ENCODE measurements around the gene CNPY1. TPM values are rescaled to one million over a fixed set of nuclear protein-coding genes. Genes with fewer than 3 reads are reported as not detected.

Gene CNPY1
- total and polyA plus RNA-seq, 4 donors = not detected

DNA sequence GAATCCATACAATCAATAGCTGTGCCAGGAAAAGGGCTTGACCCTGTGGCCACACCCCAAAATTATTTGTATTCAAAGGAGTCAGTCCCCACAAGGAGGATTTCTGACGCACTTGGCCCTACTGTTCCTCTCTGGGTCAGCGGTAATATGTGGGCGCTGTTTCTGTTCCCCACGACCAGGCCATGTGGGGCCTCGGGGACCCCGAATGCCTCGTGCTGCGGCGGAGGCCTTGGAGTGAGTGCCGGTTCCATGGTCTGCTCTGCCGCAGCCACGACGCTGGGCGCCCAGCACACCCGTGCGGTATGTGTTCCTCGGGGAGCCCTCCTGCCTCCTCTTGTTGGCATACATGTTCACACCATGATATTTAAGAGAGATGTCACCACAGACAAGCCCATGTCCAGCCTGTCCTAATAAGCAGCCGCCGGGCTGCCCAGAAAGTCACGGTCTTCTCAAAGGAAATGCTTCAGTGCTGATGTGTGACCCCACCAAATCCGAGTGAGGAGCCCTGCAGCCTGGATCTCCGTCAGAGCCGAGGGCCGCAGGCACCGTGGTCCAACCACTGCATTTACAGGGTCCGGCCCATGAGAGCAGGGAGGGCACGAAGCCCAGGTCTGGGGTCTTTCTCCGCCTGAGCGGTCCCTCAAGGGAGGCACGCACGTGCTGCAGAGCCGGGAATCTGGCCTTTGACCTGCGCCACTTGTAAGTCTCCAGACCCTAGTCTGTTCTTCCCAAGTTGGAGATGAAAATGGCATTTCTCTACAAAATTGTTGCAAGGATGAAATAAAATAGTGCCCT, 52.4 kb downstream of the CNPY1 start:
- Histone ChIP-seq H3K9ac (ENCODE audit: low read depth in 1 of 2, low read length in 2 of 2) (no peak overlapping the region), H3K4me3 (ENCODE audit: low read depth in 1 of 3, low read length in 3 of 3) (no peak overlapping the region), H3K27me3 (ENCODE audit: control insufficient read depth in 4 of 4, insufficient read depth in 4 of 4, low read length in 3 of 4) (peaks cover 0 to 26% (median 6%) of the 10 kb centered on the region in 4 donors), H3K4me1 (ENCODE audit: control insufficient read depth in 4 of 4, insufficient read depth in 4 of 4, low read length in 3 of 4) (peaks cover 0 to 2% (median 0%) of the 10 kb centered on the region in 4 donors), H3K9me3 (ENCODE audit: control insufficient read depth in 4 of 4, low read length in 3 of 4) (no peaks in the 10 kb centered on the region), H3K27ac (ENCODE audit: low read depth in 1 of 2, low read length in 2 of 2) (no peak overlapping the region), H3K36me3 (ENCODE audit: control insufficient read depth in 4 of 4, insufficient read depth in 3 of 4, low read depth in 1 of 4, low read length in 3 of 4) (no peaks in the 10 kb centered on the region)
- WGBS = 86% methylated on average over 33 of the region's 33 CpGs
- TF ChIP-seq TAF1 (conservative IDR thresholded peaks at IDR 0.05) = no peak
- TF ChIP-seq, protein P1, sequence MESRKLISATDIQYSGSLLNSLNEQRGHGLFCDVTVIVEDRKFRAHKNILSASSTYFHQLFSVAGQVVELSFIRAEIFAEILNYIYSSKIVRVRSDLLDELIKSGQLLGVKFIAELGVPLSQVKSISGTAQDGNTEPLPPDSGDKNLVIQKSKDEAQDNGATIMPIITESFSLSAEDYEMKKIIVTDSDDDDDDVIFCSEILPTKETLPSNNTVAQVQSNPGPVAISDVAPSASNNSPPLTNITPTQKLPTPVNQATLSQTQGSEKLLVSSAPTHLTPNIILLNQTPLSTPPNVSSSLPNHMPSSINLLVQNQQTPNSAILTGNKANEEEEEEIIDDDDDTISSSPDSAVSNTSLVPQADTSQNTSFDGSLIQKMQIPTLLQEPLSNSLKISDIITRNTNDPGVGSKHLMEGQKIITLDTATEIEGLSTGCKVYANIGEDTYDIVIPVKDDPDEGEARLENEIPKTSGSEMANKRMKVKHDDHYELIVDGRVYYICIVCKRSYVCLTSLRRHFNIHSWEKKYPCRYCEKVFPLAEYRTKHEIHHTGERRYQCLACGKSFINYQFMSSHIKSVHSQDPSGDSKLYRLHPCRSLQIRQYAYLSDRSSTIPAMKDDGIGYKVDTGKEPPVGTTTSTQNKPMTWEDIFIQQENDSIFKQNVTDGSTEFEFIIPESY (IDR thresholded peaks at IDR 0.05) = no peak
- TF ChIP-seq SP1 (IDR thresholded peaks at IDR 0.05) = no peak
- TF ChIP-seq GABPA (IDR thresholded peaks at IDR 0.05 in 1 of 2, conservative IDR thresholded peaks at IDR 0.05 in 1 of 2) = no peak
- TF ChIP-seq FOXA2 (IDR thresholded peaks at IDR 0.05) = no peak
- TF ChIP-seq HNF4A (conservative IDR thresholded peaks at IDR 0.05) = no peak
- TF ChIP-seq, protein P2, sequence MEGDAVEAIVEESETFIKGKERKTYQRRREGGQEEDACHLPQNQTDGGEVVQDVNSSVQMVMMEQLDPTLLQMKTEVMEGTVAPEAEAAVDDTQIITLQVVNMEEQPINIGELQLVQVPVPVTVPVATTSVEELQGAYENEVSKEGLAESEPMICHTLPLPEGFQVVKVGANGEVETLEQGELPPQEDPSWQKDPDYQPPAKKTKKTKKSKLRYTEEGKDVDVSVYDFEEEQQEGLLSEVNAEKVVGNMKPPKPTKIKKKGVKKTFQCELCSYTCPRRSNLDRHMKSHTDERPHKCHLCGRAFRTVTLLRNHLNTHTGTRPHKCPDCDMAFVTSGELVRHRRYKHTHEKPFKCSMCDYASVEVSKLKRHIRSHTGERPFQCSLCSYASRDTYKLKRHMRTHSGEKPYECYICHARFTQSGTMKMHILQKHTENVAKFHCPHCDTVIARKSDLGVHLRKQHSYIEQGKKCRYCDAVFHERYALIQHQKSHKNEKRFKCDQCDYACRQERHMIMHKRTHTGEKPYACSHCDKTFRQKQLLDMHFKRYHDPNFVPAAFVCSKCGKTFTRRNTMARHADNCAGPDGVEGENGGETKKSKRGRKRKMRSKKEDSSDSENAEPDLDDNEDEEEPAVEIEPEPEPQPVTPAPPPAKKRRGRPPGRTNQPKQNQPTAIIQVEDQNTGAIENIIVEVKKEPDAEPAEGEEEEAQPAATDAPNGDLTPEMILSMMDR (IDR thresholded peaks at IDR 0.05; ENCODE audit: low read depth, low read length, missing input control) = no peak
- no peak for DNase-seq (ENCODE audit: low spot score)

DNA sequence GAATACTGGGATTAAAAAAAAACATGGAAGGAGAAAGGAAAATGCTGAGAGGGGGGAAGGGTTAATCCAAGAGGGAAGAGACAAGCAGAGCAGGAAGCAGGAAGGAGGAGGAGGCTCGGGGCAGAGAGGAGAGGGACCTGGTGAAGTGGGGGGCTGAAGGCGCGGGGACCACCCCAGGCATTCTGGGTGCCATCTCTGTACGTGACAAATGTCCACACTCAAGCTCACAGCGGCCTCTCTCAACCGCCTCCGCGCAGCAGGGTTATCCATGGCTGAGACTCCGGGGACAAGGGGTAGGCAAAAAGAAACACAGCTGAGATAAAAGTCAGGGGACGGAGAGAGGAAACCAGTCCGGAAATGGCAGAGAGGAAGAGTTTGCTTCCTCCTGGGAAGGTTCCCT, 54.5 kb downstream of the CNPY1 start:
- Histone ChIP-seq H3K27me3 (ENCODE audit: control insufficient read depth in 4 of 4, insufficient read depth in 4 of 4, low read length in 3 of 4) (peaks cover 0 to 16% (median 5%) of the 10 kb centered on the region in 4 donors), H3K9ac (ENCODE audit: low read depth in 1 of 2, low read length in 2 of 2) (no peak overlapping the region), H3K4me3 (ENCODE audit: low read depth in 1 of 3, low read length in 3 of 3) (no peak overlapping the region), H3K4me1 (ENCODE audit: control insufficient read depth in 4 of 4, insufficient read depth in 4 of 4, low read length in 3 of 4) (peaks cover 0 to 2% (median 0%) of the 10 kb centered on the region in 4 donors), H3K36me3 (ENCODE audit: control insufficient read depth in 4 of 4, insufficient read depth in 3 of 4, low read depth in 1 of 4, low read length in 3 of 4) (no peaks in the 10 kb centered on the region), H3K9me3 (ENCODE audit: control insufficient read depth in 4 of 4, low read length in 3 of 4) (no peaks in the 10 kb centered on the region), H3K27ac (ENCODE audit: low read depth in 1 of 2, low read length in 2 of 2) (no peak overlapping the region)
- WGBS = 62% methylated on average over 11 of the region's 11 CpGs
- TF ChIP-seq JUND (IDR thresholded peaks at IDR 0.05) = no peak
- TF ChIP-seq, protein P3, sequence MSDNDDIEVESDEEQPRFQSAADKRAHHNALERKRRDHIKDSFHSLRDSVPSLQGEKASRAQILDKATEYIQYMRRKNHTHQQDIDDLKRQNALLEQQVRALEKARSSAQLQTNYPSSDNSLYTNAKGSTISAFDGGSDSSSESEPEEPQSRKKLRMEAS (IDR thresholded peaks at IDR 0.05) = no peak
- TF ChIP-seq, protein P1 (IDR thresholded peaks at IDR 0.05) = no peak
- TF ChIP-seq RXRA (IDR thresholded peaks at IDR 0.05) = no peak
- TF ChIP-seq FOXA1 (IDR thresholded peaks at IDR 0.05) = no peak
- no peak for TF ChIP-seq SP1 (IDR thresholded peaks at IDR 0.05)
- TF ChIP-seq TAF1 (conservative IDR thresholded peaks at IDR 0.05) = no peak
- TF ChIP-seq EGR1 (IDR thresholded peaks at IDR 0.05; ENCODE audit: low read depth in 2 of 2) = no peak
- TF ChIP-seq, protein P4, sequence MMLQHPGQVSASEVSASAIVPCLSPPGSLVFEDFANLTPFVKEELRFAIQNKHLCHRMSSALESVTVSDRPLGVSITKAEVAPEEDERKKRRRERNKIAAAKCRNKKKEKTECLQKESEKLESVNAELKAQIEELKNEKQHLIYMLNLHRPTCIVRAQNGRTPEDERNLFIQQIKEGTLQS (IDR thresholded peaks at IDR 0.05) = no peak
- TF ChIP-seq, protein P5, sequence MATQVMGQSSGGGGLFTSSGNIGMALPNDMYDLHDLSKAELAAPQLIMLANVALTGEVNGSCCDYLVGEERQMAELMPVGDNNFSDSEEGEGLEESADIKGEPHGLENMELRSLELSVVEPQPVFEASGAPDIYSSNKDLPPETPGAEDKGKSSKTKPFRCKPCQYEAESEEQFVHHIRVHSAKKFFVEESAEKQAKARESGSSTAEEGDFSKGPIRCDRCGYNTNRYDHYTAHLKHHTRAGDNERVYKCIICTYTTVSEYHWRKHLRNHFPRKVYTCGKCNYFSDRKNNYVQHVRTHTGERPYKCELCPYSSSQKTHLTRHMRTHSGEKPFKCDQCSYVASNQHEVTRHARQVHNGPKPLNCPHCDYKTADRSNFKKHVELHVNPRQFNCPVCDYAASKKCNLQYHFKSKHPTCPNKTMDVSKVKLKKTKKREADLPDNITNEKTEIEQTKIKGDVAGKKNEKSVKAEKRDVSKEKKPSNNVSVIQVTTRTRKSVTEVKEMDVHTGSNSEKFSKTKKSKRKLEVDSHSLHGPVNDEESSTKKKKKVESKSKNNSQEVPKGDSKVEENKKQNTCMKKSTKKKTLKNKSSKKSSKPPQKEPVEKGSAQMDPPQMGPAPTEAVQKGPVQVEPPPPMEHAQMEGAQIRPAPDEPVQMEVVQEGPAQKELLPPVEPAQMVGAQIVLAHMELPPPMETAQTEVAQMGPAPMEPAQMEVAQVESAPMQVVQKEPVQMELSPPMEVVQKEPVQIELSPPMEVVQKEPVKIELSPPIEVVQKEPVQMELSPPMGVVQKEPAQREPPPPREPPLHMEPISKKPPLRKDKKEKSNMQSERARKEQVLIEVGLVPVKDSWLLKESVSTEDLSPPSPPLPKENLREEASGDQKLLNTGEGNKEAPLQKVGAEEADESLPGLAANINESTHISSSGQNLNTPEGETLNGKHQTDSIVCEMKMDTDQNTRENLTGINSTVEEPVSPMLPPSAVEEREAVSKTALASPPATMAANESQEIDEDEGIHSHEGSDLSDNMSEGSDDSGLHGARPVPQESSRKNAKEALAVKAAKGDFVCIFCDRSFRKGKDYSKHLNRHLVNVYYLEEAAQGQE (IDR thresholded peaks at IDR 0.05) = no peak
- TF ChIP-seq YY1 (IDR thresholded peaks at IDR 0.05) = no peak
- TF ChIP-seq RAD21 (IDR thresholded peaks at IDR 0.05) = no peak
- DNase-seq (ENCODE audit: low spot score) = no peak
